Kidney glomerular epithelial cell (primary cell): Measurements from ENCODE around the gene VSX1.

Experiments used
- DNase-seq: peaks from one replicate; lab custom pipeline; 2025; lab: John Stamatoyannopoulos, UW

Gene VSX1

GRCh38 chr20:25053255-25054031 lies 28.5 kb downstream of the VSX1 start:
- DNase-seq: no peak

- DNase-seq: no peak
Observed at GRCh38 chr20:25052255-25053194, 29.4 kb downstream of the VSX1 start.

- DNase-seq: no peak
Observed at GRCh38 chr20:25051386-25052155, 30.4 kb downstream of the VSX1 start.

- no peak for DNase-seq
Observed at GRCh38 chr20:25050501-25051350, 31.2 kb downstream of the VSX1 start.

DNA sequence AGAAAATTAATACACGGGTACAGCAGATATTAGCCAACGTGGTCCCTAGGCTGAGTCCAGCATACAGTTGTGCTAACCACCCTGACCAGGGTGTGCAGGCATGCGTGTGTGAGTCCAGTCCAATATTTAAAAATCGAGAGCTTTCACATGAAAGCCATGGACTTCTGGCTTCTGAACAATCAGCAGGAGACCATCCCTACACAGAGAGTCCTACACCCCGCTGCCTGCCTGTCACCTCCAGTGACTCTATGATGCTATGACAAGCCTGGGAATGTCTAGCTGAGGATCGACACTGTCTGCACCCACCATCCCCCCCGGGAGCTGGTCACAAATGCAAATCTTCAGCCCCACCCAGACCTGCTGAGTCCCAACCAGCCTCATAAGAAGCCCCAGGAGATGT lies 31.9 kb downstream of the VSX1 start:
- DNase-seq: no peak

GRCh38 chr20:25049261-25050060 lies 32.5 kb downstream of the VSX1 start:
- no peak for DNase-seq

- DNase-seq: no peak
Observed at GRCh38 chr20:25048519-25048952, 33.4 kb downstream of the VSX1 start.

- DNase-seq: no peak
Observed at GRCh38 chr20:25047766-25048165, 34.2 kb downstream of the VSX1 start.

DNA sequence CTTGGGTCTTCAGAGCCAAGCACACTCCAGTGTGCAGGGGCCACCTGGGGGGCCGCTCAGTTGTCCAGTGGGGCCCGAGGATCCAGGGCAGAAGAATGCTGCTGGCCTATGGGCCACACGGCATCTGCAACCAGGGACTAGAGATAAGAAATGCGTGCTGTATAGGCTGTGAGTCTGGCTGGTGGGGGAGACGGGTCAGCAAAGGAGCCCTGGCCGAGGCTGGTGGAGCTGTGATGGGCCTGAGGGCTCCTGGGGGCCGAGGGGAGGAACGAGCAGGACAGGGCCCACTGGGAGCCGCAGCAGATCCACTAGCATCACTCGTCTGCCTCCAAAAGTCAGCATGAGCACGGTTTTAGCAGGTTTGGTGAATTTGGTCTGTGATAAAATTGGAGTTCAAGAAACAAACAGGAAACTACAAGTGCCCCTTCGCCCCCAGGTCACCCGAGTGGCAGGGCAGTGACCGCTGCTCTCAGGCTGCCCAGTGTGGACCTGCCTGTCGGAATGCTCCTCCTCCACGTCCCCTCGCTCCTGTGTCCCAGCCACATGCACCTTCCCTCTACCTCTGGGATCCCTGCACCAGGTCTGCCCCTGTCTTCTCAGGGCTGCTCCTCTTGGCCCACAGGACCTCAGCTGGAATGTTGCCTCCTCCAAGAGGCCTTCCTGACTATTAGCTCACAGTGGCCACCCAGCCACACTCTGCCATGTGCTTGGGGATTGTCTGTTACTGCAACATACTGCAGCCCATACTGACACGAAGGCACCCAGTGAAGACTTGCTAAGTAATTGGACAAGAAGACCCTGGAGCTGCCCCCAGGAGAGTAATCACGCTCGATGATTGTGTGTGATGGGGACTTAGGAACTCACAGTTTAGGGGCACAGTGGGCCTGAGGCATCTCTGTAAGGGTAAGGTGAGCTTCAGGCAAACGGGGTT lies 34.9 kb downstream of the VSX1 start:
- no peak for DNase-seq

DNA sequence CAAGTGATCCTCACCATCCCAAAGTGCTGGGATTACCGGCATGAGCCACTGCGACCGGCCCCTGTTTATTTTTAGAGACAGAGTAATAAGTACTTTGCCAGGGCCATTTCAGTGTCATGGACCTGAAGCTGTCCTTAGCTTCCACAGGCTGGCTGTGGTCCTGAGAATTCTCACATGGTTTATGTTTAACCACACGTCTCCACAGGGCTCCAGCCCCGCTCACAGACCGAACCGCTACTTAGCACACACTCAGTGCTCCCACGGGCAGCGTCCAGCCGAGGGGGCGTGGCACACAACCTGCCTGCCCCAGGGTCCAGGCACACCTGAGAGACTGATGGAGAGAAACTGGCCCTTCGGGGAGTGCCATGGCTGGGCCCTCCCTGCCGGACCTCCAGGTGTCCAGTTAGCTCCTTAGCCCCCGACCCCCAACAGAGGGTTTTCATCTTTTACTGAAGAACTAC lies 35.7 kb downstream of the VSX1 start:
- DNase-seq: no peak

GRCh38 chr20:25045343-25045712 lies 36.6 kb downstream of the VSX1 start:
- no peak for DNase-seq

DNA sequence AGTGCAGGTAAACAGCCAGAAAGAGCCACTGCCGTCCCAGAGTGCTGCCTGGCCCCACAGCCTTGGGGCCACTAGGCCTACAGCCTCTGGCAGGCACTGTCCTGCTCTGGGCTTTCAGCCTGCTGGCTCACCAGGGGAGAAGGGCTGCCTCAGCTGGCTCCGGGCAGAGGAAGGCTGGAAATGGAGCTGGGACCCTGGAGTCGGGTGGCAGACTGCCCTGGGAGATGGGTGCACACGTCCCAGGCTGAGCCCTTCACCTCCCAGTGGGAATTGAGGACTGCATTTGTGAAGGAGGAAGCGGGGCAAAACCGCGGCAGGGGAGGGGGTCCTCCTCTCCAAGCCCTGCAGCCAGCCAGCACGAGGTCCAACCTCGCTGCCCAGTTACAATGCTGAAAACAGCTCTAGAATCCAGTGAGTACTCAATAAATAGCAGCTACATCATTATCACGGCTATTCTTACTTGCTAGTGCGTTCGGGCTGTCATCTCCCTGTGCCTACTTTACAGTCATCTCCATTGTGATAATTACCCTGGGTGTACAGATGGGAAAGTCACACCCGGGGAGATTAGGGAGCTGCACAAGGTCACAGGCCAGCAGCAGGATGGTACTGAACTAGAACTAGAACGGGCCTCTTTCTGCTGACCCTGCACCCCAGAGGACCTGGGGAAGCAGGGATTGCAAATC lies 37.1 kb downstream of the VSX1 start:
- DNase-seq: no peak

- no peak for DNase-seq
Observed at GRCh38 chr20:25044261-25044560, 37.7 kb downstream of the VSX1 start.

DNA sequence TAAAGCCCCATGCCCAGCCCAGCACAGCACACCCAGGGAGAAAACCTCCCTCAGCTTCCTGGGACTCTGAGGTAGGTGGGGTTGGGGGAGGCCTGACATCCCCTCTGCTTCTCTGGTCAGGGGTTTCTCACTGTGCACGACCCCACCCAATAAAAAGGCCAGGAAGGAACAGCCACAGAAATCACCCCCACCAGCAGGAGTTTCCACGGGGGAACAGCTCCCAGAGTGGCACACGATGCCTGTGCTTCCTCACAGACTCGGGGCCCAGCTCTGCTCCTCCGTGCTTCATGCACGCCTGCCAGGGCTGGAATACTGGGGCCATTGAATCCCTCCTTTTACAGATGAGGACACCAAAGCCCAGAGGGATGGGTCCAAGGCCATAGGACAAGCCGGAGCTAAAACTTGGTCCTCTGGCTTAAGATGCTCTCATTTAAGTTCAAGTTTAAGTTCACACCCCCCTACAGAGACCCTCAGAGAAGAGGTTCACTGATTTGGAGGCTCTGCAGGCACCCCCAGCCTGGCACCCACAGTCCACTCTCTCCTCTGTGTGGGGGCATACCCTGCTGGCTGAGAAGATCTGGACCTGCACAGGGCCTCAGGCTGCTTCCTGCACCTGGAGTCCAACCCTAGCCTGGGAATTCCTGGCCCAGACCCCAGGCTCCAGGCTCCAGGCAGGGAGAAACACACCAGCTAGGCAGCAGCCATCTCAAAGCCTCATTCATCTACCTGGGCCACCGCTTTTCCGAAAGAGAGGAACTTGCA lies 38.3 kb downstream of the VSX1 start:
- no peak for DNase-seq

DNA sequence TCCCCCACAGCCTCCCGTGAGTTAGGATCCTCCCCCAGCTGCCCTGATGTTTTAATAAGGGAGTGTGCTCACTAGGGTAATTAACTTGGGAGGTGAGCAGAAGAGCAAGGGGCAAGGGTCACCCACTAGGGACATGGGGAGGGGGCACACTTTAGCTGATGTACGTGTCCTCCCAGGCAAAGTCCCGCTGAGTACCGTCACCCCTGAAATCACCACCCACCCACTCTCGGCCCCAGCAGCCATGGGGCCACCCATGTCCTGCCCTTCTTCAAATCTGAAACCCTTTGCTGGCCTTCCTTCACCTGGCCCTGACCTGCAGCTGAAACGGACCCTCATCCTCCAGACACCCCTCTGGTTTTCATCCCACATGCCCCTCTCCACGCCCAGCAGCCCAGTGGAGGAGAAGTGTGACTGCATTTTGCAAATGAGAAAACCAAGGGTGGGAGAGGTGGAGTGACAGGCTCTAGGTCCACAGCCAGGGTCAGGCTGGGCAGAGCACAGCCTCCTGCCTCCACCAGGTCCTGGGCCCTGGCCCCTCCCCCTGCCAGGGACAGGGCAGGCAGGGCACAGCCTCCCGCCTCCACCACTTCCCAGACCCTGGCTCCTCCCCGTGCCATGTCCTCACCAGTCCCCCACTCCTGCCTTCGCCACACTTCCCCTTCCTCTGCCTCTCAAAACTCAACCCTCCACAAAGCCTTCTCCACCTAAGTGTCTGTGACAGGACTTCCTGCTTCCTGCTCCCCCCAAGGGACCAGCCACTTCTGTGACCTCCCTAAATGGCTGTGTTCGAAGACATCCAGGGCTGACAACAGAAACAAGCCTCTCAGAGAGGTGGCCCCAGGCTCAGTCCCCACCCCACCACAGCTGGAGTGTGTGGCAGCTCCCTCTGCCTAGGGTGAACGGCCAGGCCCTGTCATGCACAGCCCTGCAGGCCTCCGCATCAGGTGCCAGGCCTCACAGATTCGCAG lies 39.1 kb downstream of the VSX1 start:
- DNase-seq: no peak

DNA sequence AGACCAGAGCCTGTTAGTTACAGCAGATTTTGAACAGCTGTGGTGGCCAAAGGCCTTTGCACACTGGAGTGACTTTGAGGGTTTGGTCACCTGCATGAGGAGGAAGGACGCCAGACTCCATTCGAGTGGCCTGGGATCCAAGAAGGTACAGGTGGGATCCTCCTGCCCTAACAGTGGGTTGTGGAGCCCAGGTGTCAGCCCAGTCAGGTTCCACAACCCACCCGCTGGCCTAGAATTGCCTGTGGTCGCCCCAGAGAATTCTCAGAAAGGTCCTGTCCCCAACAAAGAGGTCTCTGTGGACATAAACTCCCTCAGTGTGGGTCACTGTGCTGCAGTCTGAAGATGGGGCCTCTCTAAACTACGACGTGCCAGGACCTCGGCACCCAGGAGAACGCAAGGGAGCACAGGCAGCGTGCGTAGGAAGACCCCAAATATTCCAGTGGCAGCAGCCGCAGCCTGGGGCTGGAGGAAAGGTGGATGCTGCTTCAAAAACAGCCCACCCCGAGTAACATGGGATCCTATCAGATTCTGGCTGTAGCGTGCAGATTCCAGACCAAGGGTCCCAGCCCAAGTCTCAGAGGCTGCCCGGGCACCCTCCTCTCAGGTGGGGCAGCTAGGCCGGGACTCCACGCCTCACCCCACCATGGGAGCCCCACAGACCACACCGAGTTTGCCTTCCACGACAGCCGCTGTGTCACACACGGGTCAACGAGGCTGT lies 40.0 kb downstream of the VSX1 start:
- DNase-seq: no peak
